HEK293 (cell line): ENCODE data around the gene HS3ST5.

ENCODE experiments used
- CTCF ChIA-PET: fragments of 350-600 bp; formaldehyde crosslinking; extraction: SDS; loops from one replicate; lab custom pipeline; 2021; ENCODE audit warnings: antibody characterized with exemption; lab: Yijun Ruan, JAX
- POLR2A ChIA-PET: fragments of 300-600 bp; formaldehyde crosslinking; extraction: SDS; loops from one replicate; lab custom pipeline; 2020; ENCODE audit warnings: antibody characterized with exemption, inconsistent platforms; lab: Yijun Ruan, JAX
- H3K27ac ChIP-seq: fragments of 200-500 bp; sonication (Bioruptor generic); 2 replicates; pipeline ENCODE4 v1.5.1; 2014; ENCODE audit warnings: low read depth, low read length, control low read depth, inconsistent platforms; ENCODE audit errors: extremely low read depth
- H3K36me3 ChIP-seq, 2 experiments: fragments of 200-500 bp in 1 of 2; sonication (Bioruptor generic) in 1 of 2; 1 replicate in 1 of 2; 2 replicates in 1 of 2; pipeline ENCODE4 v1.5.1; 2014 to 2017; ENCODE audit warnings: inconsistent platforms in 2 of 2, low read length in 2 of 2; ENCODE audit not compliant: control insufficient read depth in 2 of 2, insufficient read depth in 1 of 2
- H3K4me1 ChIP-seq: fragments of 200-500 bp; sonication (Bioruptor generic); 2 replicates; pipeline ENCODE4 v1.5.1; 2014; ENCODE audit warnings: mild to moderate bottlenecking, low read length, inconsistent platforms; ENCODE audit not compliant: control insufficient read depth, insufficient read depth
- H3K4me3 ChIP-seq: 2 replicates; pipeline ENCODE4 v1.5.1; 2011; ENCODE audit warnings: low read depth, mild to moderate bottlenecking, control low read depth, low read length, moderate library complexity
- H3K9me3 ChIP-seq: fragments of 200-500 bp; sonication (Bioruptor generic); 2 replicates; pipeline ENCODE4 v1.5.1; 2014; ENCODE audit warnings: low read depth, low read length, inconsistent platforms; ENCODE audit not compliant: control insufficient read depth, insufficient read depth
- BCL11B ChIP-seq: fragments of 450-650 bp; formaldehyde crosslinking; IDR thresholded peaks from 2 replicates; pipeline ENCODE4 v1.5.1; 2016; ENCODE audit warnings: low read depth, missing biosample characterization, missing genetic modification characterization
- GLIS2 ChIP-seq: fragments of 450-650 bp; formaldehyde crosslinking; IDR thresholded peaks from 2 replicates; pipeline ENCODE4 v1.5.1; 2016; ENCODE audit warnings: missing biosample characterization, missing genetic modification characterization
- HOXA7 ChIP-seq: sonication (generic); formaldehyde crosslinking; IDR thresholded peaks from 2 replicates; pipeline ENCODE4 v1.8.1; 2022; ENCODE audit warnings: missing genetic modification reagents, borderline replicate concordance
- PRDM1 ChIP-seq: fragments of 450-650 bp; formaldehyde crosslinking; IDR thresholded peaks from 2 replicates; pipeline ENCODE4; 2016; ENCODE audit warnings: missing biosample characterization, missing genetic modification characterization
- PRDM4 ChIP-seq: fragments of 450-650 bp; formaldehyde crosslinking; IDR thresholded peaks from 2 replicates; pipeline ENCODE4 v1.5.1; 2017; ENCODE audit warnings: missing biosample characterization, missing genetic modification characterization
- SCRT2 ChIP-seq: fragments of 450-650 bp; formaldehyde crosslinking; IDR thresholded peaks from 2 replicates; pipeline ENCODE4 v1.5.1; 2016; ENCODE audit warnings: missing biosample characterization, missing genetic modification characterization
- WT1 ChIP-seq: fragments of 450-650 bp; formaldehyde crosslinking; IDR thresholded peaks from 2 replicates; pipeline ENCODE4 v1.5.1; 2016; ENCODE audit warnings: missing biosample characterization, missing genetic modification characterization
- ZBTB1 ChIP-seq: fragments of 450-650 bp; formaldehyde crosslinking; IDR thresholded peaks from 2 replicates; pipeline ENCODE4 v1.5.1; 2016; ENCODE audit warnings: missing biosample characterization, missing genetic modification characterization
- ZFP41 ChIP-seq: fragments of 450-650 bp; formaldehyde crosslinking; IDR thresholded peaks from 2 replicates; pipeline ENCODE4 v1.5.1; 2016; ENCODE audit warnings: missing biosample characterization, missing genetic modification characterization, borderline replicate concordance
- ZNF10 ChIP-seq: fragments of 450-650 bp; formaldehyde crosslinking; IDR thresholded peaks from 2 replicates; pipeline ENCODE4 v1.5.1; 2017; ENCODE audit warnings: missing biosample characterization, missing genetic modification characterization
- ZNF274 ChIP-seq, 2 experiments: fragments of 200-500 bp in 1 of 2; fragments of 450-650 bp in 1 of 2; sonication (Bioruptor generic) in 1 of 2; formaldehyde crosslinking in 1 of 2; IDR thresholded peaks; 2 replicates each; pipeline versions ENCODE4 v1.5.1 to v1.6.1; 2014 to 2016; ENCODE audit warnings: borderline replicate concordance in 1 of 2, inconsistent platforms in 1 of 2, low read length in 1 of 2, missing biosample characterization in 1 of 2, missing genetic modification characterization in 1 of 2
- ZNF302 ChIP-seq: fragments of 450-650 bp; formaldehyde crosslinking; IDR thresholded peaks from 2 replicates; pipeline ENCODE4 v1.5.1; 2016; ENCODE audit warnings: missing biosample characterization, missing genetic modification characterization, low read depth
- ZNF354C ChIP-seq: fragments of 450-650 bp; formaldehyde crosslinking; IDR thresholded peaks from 2 replicates; pipeline ENCODE4 v1.5.1; 2016; ENCODE audit warnings: missing biosample characterization, missing genetic modification characterization, low read depth, borderline replicate concordance
- ZNF510 ChIP-seq: fragments of 450-650 bp; formaldehyde crosslinking; IDR thresholded peaks from 2 replicates; pipeline ENCODE4 v1.5.1; 2018; ENCODE audit warnings: mild to moderate bottlenecking, missing genetic modification characterization, missing biosample characterization; ENCODE audit not compliant: insufficient replicate concordance
- ZNF571 ChIP-seq: fragments of 450-650 bp; formaldehyde crosslinking; IDR thresholded peaks from 2 replicates; pipeline ENCODE4 v1.5.0; 2017; ENCODE audit warnings: missing biosample characterization, missing genetic modification characterization
- ZNF704 ChIP-seq: fragments of 450-650 bp; formaldehyde crosslinking; IDR thresholded peaks from 2 replicates; pipeline ENCODE4 v1.5.1; 2016; ENCODE audit warnings: missing biosample characterization, missing genetic modification characterization
- ZNF747 ChIP-seq: fragments of 450-650 bp; formaldehyde crosslinking; IDR thresholded peaks from 2 replicates; pipeline ENCODE4 v1.5.1; 2016; ENCODE audit warnings: missing biosample characterization, missing genetic modification characterization
- TF ChIP-seq, protein P1 (sequence below): fragments of 450-650 bp; formaldehyde crosslinking; IDR thresholded peaks from 2 replicates; pipeline ENCODE4 v1.5.1; 2016; ENCODE audit warnings: missing biosample characterization, missing genetic modification characterization
- TF ChIP-seq, protein P2 (sequence below): sonication (generic); formaldehyde crosslinking; IDR thresholded peaks from 2 replicates; pipeline ENCODE4 v1.8.1; 2022; ENCODE audit warnings: mild to moderate bottlenecking, moderate library complexity, missing genetic modification reagents
- TF ChIP-seq, protein P3 (sequence below): fragments of 450-650 bp; IDR thresholded peaks from 2 replicates; pipeline ENCODE4 v1.5.1; 2018; ENCODE audit warnings: missing biosample characterization, mild to moderate bottlenecking, missing genetic modification characterization
- TF ChIP-seq, protein P4 (sequence below): fragments of 450-650 bp; formaldehyde crosslinking; IDR thresholded peaks from 2 replicates; pipeline ENCODE4 v1.5.1; 2016; ENCODE audit warnings: missing biosample characterization, missing genetic modification characterization, borderline replicate concordance

HS3ST5 gene

DNA sequence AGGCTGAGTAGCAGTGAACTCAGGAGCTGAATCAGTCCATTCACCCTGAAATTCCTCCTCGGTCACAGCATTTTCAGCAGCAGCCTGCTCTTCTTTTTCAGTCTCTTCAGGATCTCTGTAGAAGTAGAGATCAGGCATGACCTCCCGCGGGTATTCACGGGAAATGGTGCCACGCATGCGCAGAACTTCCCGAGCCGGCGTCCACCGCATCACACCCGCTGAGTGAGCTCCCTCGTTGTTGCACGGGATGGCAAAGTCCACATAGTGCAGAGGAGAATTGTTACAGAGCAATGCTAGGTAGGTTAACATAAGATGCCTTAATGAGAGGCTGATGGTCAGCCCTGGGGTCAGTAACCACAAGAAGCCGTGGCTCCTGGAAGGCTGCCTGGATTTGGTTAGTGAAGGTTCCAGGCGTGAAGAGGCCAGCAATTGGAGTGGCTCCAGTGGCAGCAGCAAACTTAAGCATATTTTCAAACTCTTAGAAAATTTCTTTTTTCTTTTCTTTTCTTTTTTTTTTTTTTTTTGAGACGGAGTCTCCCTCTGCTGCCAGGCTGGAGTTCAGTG is 258.4 kb downstream of the HS3ST5 start (continued):
- TF ChIP-seq ZFP41 (tag by site-specific recombination) (no peak), ZNF10 (no peak), ZNF302 (tag by site-specific recombination) (no peak), ZNF747 (tag by site-specific recombination) (no peak), ZNF354C (tag by site-specific recombination) (no peak), SCRT2 (tag by site-specific recombination) (no peak), HOXA7 (CRISPR knock-in tag) (no peak)
- TF ChIP-seq, protein P1, sequence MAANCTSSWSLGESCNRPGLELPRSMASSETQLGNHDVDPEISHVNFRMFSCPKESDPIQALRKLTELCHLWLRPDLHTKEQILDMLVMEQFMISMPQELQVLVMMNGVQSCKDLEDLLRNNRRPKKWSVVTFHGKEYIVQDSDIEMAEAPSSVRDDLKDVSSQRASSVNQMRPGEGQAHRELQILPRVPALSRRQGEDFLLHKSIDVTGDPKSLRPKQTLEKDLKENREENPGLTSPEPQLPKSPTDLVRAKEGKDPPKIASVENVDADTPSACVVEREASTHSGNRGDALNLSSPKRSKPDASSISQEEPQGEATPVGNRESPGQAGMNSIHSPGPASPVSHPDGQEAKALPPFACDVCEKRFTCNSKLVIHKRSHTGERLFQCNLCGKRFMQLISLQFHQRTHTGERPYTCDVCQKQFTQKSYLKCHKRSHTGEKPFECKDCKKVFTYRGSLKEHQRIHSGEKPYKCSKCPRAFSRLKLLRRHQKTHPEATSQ (tag by site-specific recombination): no peak
- TF ChIP-seq, protein P2, sequence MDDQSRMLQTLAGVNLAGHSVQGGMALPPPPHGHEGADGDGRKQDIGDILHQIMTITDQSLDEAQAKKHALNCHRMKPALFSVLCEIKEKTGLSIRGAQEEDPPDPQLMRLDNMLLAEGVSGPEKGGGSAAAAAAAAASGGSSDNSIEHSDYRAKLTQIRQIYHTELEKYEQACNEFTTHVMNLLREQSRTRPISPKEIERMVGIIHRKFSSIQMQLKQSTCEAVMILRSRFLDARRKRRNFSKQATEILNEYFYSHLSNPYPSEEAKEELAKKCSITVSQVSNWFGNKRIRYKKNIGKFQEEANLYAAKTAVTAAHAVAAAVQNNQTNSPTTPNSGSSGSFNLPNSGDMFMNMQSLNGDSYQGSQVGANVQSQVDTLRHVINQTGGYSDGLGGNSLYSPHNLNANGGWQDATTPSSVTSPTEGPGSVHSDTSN: no peak

DNA sequence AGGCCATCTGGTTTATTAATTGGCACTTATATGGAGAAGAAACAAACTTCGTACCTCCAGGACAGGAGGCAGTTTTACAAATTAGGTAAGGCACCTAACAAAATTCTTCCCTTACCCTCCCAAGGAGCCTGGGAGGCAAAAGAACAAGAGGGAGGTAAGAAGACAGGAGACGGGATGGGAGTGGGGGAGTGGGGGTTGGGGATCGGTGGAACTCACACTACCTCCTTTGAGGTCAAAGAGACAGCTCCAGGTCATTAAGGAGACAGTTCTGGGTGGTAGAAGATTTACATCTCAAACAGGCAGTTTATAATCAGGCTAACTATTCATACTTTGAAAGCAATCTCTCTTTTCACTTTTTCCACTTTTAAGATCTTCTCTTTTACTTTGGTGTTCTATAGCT is 259.6 kb downstream of the HS3ST5 start:
- no peaks in the 10 kb centered on the region for H3K4me1 ChIP-seq
- POLR2A ChIA-PET: no interaction called here
- H3K9me3 ChIP-seq: no peaks in the 10 kb centered on the region
- TF ChIP-seq BCL11B (tag by site-specific recombination) (no peak), PRDM1 (tag by site-specific recombination) (no peak), ZNF10 (no peak), GLIS2 (tag by site-specific recombination) (no peak), PRDM4 (tag by site-specific recombination) (no peak), WT1 (tag by site-specific recombination) (no peak), ZBTB1 (no peak), ZNF571 (no peak), ZNF704 (tag by site-specific recombination) (no peak), ZNF274 (IDR thresholded peaks at IDR 0.05; ENCODE audit: low read length) (no peak), ZNF274 (tag by site-specific recombination; IDR thresholded peaks at IDR 0.05; ENCODE audit: borderline replicate concordance) (no peak), ZNF510 (tag by site-specific recombination) (no peak)
- TF ChIP-seq, protein P3, sequence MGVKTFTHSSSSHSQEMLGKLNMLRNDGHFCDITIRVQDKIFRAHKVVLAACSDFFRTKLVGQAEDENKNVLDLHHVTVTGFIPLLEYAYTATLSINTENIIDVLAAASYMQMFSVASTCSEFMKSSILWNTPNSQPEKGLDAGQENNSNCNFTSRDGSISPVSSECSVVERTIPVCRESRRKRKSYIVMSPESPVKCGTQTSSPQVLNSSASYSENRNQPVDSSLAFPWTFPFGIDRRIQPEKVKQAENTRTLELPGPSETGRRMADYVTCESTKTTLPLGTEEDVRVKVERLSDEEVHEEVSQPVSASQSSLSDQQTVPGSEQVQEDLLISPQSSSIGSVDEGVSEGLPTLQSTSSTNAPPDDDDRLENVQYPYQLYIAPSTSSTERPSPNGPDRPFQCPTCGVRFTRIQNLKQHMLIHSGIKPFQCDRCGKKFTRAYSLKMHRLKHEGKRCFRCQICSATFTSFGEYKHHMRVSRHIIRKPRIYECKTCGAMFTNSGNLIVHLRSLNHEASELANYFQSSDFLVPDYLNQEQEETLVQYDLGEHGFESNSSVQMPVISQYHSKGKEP (tag by site-specific recombination): no peak
- TF ChIP-seq, protein P4, sequence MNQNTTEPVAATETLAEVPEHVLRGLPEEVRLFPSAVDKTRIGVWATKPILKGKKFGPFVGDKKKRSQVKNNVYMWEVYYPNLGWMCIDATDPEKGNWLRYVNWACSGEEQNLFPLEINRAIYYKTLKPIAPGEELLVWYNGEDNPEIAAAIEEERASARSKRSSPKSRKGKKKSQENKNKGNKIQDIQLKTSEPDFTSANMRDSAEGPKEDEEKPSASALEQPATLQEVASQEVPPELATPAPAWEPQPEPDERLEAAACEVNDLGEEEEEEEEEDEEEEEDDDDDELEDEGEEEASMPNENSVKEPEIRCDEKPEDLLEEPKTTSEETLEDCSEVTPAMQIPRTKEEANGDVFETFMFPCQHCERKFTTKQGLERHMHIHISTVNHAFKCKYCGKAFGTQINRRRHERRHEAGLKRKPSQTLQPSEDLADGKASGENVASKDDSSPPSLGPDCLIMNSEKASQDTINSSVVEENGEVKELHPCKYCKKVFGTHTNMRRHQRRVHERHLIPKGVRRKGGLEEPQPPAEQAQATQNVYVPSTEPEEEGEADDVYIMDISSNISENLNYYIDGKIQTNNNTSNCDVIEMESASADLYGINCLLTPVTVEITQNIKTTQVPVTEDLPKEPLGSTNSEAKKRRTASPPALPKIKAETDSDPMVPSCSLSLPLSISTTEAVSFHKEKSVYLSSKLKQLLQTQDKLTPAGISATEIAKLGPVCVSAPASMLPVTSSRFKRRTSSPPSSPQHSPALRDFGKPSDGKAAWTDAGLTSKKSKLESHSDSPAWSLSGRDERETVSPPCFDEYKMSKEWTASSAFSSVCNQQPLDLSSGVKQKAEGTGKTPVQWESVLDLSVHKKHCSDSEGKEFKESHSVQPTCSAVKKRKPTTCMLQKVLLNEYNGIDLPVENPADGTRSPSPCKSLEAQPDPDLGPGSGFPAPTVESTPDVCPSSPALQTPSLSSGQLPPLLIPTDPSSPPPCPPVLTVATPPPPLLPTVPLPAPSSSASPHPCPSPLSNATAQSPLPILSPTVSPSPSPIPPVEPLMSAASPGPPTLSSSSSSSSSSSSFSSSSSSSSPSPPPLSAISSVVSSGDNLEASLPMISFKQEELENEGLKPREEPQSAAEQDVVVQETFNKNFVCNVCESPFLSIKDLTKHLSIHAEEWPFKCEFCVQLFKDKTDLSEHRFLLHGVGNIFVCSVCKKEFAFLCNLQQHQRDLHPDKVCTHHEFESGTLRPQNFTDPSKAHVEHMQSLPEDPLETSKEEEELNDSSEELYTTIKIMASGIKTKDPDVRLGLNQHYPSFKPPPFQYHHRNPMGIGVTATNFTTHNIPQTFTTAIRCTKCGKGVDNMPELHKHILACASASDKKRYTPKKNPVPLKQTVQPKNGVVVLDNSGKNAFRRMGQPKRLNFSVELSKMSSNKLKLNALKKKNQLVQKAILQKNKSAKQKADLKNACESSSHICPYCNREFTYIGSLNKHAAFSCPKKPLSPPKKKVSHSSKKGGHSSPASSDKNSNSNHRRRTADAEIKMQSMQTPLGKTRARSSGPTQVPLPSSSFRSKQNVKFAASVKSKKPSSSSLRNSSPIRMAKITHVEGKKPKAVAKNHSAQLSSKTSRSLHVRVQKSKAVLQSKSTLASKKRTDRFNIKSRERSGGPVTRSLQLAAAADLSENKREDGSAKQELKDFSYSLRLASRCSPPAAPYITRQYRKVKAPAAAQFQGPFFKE (tag by site-specific recombination): no peak
- TF ChIP-seq, all 188 proteins: peak for 0
- Histone ChIP-seq H3K36me3 (no peaks in the 10 kb centered on the region), H3K27ac (no peak overlapping the region), H3K4me3 (no peak overlapping the region)
- CTCF ChIA-PET: interaction anchor here (1.1 kb wide), 1 partner anchor 40 kb away, joined by 4 read pairs; no protein-coding TSS in a partner anchor
